AG04450 (cell line): ENCODE results near the gene MC1R. TPM values are rescaled to one million over a fixed set of nuclear protein-coding genes. Genes with fewer than 3 reads are reported as not detected.

Source experiments
- CTCF ChIA-PET: fragments of 300-600, 350-600 bp; formaldehyde crosslinking; extraction: SDS; loops from one replicate; lab custom pipeline; 2022; ENCODE audit warnings: antibody characterized with exemption, inconsistent platforms; lab: Charles Lee
- POLR2A ChIA-PET: fragments of 350-600 bp; formaldehyde crosslinking; extraction: SDS; loops from one replicate; lab custom pipeline; 2021; ENCODE audit warnings: antibody characterized with exemption, inconsistent platforms; lab: Yijun Ruan, JAX
- DNase-seq: peaks from one replicate; pipeline ENCODE4 v3.0.0-alpha.2; 2011; ENCODE audit warnings: low read depth, low spot score
- H3K27ac ChIP-seq: one replicate; pipeline ENCODE4 v1.5.1; 2012; ENCODE audit warnings: low read depth, low read length, control low read depth
- H3K27me3 ChIP-seq: one replicate; pipeline ENCODE4 v1.6.0; 2012; ENCODE audit warnings: low read length; ENCODE audit not compliant: control insufficient read depth, insufficient read depth
- H3K4me3 ChIP-seq: 2 replicates; pipeline ENCODE4 v1.5.1; 2011; ENCODE audit warnings: mild to moderate bottlenecking, low read depth, low read length, control low read depth
- H3K9me3 ChIP-seq: 2 replicates; pipeline ENCODE4 v1.5.1; 2012; ENCODE audit warnings: low read length; ENCODE audit not compliant: control insufficient read depth, insufficient read depth
- polyA plus RNA-seq: library from polyadenylated mRNA; depleted of rRNA; stranded (reverse); fragments of >200 nt; gene quantifications from 2 replicates; pipeline ENCODE4 v1.2.3, GENCODE V29; 2011
- TF ChIP-seq, protein P1 (sequence below): IDR thresholded peaks from 2 replicates; pipeline ENCODE4 v1.5.1; 2011; ENCODE audit warnings: low read depth, low read length, control low read depth, inconsistent platforms

MC1R gene
- polyA plus RNA-seq, 1 experiment = 3.9 TPM

DNA sequence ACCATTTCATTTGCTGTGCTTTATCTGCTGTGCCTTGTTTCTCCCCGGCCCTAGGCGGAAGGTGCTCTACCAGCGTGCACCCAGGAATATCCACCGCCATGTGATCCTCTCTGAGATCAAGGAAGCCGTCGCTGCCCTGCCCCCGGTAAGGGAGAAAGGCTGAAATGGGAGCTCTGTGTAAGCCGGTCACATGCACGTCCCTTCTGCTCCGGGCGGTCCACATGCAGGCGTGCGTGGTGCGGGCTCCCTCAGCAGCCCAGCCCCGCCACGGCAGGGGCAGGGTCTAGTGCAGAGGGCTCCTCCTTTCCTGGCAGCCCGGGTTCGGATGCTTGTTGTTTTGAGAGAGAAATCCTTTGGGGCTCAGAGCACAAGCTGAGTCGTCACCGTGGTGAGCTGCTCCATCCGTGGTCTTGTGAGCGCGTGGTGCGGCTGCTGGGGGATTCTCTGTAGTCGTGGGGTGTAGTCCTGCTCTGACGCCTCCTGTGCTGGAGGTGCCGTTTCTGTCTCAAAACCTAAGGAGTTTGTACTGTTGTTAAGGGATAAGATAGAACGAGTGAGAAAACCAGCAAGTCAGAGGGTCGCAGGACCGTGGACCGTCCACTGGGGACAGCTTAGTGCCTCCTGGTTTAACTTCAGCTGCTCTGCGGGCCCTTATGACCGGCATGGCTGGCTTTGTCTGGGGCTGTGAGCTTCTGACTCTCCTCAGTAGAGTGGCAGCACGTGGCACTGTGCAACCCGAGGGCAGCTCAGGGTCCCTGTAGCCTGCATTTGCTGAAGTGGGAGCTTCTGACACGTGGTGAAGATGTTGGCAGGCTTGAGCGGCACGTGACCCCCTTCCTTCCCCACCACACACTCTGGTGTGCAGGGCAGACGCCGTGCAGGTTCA lies 12.3 kb upstream of the MC1R start:
- ChIA-PET POLR2A (no interaction called here), CTCF (no interaction called here)
- DNase-seq = no peak
- Histone ChIP-seq H3K27ac (no peak overlapping the region), H3K4me3 (no peak overlapping the region), H3K9me3 (peaks cover 27% of the 10 kb centered on the region), H3K27me3 (no peaks in the 10 kb centered on the region)
- TF ChIP-seq, protein P1, sequence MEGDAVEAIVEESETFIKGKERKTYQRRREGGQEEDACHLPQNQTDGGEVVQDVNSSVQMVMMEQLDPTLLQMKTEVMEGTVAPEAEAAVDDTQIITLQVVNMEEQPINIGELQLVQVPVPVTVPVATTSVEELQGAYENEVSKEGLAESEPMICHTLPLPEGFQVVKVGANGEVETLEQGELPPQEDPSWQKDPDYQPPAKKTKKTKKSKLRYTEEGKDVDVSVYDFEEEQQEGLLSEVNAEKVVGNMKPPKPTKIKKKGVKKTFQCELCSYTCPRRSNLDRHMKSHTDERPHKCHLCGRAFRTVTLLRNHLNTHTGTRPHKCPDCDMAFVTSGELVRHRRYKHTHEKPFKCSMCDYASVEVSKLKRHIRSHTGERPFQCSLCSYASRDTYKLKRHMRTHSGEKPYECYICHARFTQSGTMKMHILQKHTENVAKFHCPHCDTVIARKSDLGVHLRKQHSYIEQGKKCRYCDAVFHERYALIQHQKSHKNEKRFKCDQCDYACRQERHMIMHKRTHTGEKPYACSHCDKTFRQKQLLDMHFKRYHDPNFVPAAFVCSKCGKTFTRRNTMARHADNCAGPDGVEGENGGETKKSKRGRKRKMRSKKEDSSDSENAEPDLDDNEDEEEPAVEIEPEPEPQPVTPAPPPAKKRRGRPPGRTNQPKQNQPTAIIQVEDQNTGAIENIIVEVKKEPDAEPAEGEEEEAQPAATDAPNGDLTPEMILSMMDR = no peak

DNA sequence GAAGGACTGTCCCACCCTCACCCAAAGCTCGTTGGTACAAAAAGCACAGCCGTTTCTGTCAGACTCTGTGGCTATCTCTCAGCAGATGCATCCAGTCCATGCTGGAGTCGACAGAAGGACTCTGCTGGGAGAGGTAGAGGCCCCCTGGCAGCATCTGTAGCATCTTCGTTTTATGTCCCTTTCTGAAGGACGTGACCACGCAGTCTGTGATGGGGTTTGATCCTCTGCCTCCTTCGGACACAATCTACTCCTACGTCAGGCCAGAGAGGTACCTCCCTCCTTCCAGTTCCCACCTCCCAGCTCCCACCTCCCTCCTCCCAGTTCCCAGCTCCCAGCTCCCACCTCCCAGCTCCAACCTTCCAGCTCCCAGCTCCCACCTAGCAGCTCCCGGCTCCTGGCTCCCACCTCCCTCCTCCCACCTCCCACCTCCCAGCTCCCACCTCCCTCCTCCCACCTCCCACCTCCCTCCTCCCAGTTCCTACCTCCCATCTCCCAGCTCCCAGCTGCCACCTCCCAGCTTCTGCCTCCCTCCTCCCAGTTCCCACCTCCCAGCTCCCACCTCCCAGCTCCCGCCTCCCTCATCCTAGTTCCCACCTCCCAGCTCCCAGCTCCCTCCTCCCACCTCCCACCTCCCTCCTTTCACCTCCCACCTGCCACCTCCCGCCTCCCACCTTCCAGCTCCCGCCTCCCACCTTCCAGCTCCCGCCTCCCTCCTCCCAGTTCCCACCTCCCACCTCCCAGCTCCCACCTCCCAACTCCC lies 11.4 kb upstream of the MC1R start:
- peaks cover 27% of the 10 kb centered on the region for H3K9me3 ChIP-seq
- H3K27me3 ChIP-seq = no peaks in the 10 kb centered on the region
- POLR2A ChIA-PET = interaction anchor here (0.8 to 1.4 kb wide), 2 partner anchors 16 to 17 kb away, joined by 3 to 5 read pairs; partner anchors contain the start of gene TUBB3
- CTCF ChIA-PET = no interaction called here
- H3K27ac ChIP-seq = no peak overlapping the region
- H3K4me3 ChIP-seq = no peak overlapping the region
- no peak for DNase-seq
- TF ChIP-seq, protein P1 = no peak

DNA sequence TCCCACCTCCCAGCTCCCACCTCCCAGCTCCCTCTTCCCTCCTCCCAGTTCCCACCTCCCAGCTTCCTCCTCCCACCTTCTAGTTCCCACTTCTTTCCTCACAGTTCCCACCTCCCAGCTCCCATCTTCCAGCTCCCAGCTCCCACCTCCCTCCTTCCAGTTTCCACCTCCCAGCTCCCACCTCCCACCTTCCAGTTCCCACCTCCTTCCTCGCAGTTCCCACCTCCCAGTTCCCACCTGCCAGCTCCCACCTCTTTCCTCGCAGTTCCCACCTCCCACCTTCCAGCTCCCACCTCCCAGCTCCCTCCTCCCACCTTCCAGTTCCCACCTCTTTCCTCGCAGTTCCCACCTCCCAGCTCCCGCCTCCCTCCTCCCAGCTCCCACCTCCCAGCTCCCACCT lies 10.4 kb upstream of the MC1R start:
- CTCF ChIA-PET = interaction anchor here (0.6 kb wide), 1 partner anchor 155 kb away, joined by 3 read pairs; no protein-coding TSS in a partner anchor
- POLR2A ChIA-PET = interaction anchor here (0.6 to 1.4 kb wide), 4 partner anchors 9 to 16 kb away, joined by 3 to 10 read pairs (median 6); partner anchors contain the start of gene TUBB3
- H3K9me3 ChIP-seq = peaks cover 27% of the 10 kb centered on the region
- DNase-seq = no peak
- no peak overlapping the region for H3K4me3 ChIP-seq
- H3K27ac ChIP-seq = no peak overlapping the region
- H3K27me3 ChIP-seq = no peaks in the 10 kb centered on the region
- TF ChIP-seq, protein P1 = no peak

DNA sequence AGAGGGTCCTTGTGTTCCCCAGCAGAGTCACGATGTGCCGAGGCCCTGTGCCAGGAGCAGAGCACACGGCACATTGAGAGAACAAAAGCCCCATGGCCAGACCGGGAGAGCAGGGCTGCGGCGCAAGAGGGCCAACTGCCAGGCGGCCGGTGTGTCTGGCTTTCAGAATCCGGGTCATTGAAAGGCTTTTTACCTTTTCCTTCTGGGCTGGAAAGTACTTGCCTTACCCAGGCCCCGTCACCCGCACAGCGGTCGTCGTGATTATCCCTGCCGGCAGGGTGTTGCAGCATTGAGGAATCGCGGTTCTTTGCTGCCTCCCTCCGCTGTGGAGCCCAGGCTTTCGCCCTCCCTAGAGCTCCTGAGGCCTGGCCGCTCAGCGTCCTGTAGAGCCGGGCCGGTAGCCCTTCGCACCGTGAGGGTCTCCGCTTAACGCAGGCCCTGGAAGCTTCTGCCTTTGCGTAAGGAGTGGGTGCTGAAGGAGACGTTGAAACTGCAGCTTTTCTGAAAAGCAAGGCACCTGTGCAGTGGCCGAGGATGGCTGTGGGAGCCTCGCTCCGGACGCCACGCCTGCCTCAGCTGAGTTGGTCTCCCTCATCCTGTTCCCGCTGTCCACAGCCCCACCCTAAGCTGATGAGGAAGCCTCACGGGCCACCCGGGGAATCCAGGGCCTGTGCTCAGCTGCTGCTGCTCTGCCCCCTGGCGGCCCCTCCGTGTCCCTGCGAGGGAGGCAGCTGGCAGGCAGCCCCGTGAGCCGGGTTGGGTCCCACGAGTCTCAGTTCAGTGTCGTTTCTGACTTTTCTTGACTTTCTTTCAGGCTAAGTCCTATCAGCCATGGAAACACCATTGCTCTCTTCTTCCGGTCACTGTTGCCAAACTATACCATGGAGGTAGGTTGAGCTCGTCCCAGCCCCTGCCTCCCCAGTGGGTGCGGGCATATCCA lies 8.6 kb upstream of the MC1R start:
- Histone ChIP-seq H3K27me3 (no peaks in the 10 kb centered on the region), H3K27ac (peak overlapping the region; percentile 21), H3K9me3 (peaks cover 23% of the 10 kb centered on the region), H3K4me3 (no peak overlapping the region)
- DNase-seq = no peak
- ChIA-PET CTCF (interaction anchor here (0.6 to 2.0 kb wide), 17 partner anchors 9 to 210 kb away, joined by 3 to 13 read pairs (median 5); partner anchors contain the start of genes MC1R and TUBB3), POLR2A (interaction anchor here (0.7 to 2.5 kb wide), 4 partner anchors 12 to 37 kb away, joined by 3 to 13 read pairs (median 4); partner anchors contain the start of genes TCF25 and TUBB3)
- TF ChIP-seq, protein P1 = peak; percentile 76
